Hematopoietic multipotent progenitor cell treated with erythropoietin and hydrocortisone succinate and interleukin-3 and kit ligand, for 6 days (in vitro differentiated cells): Measurements from ENCODE around the gene SKP1.

Source experiments
- DNase-seq: peaks from one replicate; pipeline ENCODE4 v3.0.0-alpha.2; 2015

SKP1 gene

DNA sequence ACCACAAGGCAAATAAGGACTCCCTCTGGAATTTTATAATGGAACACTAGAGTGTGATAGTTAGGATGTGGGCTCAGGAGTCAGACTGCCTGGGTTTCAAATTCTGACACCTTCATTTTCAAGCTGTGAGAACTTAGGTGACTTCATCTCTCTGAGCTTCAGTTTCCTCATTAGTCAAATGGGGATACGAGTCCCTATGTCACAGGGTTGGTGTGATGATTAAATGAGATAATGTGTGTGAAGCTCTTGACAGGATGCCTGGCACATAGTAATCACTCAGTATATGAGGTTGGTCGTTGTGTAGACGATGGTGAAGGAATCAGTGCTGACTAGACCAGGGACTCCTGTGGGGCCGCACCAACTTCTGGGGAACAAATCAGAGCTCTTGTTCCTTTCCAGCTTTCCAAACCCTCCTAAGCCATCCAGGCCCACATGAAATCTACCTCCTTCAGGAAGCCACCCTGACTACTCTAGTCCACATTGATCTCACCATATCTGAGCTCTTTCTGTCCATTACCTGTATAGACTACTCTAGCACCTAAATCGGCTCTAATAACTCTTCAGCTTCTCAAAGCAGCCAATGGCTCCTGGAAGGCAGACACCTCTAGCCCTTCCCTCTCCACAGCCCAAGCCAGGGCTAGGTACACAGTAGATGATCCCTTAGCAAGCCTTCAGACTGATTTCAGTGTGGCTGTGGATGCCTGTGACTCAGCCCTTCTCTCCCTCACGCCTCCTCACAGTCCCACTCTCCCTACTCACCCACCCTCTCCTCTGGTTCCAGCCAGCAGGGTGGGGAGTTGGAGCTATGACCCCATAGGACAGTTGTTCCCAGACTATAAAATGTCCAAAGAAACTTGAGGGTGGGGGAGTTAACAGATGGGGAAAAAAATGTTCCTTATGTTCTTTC is 64.8 kb downstream of the SKP1 start:
- DNase-seq, result no peak

DNA sequence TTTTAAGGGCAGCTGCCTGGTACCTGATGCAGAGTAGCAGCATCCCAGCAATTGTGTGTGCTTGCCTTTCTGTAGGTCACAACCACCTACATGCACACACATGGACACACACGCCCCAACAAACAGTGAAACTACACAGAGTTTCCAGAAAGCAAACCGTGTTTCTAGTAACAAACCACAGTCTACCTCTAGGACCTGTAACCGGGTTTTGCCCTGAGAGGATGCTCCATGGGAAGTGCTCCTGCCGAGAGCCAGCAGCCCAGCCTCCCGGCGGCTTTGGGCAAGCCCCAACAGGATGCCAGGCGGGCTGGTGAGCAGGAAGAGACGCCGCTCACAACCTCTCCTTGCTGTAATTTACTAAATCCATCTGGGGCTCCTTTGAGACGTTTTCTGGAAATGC is 66.4 kb downstream of the SKP1 start:
- no peak for DNase-seq

DNA sequence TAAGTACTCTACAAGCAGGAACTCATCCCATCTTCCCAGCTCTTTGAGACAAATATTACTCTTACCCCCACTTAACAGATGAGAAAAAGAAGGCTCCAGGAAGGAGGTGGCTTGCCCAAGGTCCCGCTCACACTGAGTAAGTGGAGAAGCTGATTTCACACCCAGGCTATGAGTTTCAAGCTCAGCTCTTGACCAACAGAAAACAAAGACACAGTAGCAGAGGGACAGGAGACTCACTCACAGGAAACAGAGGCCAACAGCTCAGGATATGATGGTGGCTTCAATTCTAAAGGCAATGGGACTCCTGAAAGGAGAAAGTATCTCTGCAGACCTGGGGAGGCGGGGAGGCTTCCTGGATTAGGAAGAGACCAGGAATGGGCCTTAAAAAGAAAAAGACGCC is 69.0 kb downstream of the SKP1 start:
- no peak for DNase-seq

GRCh38 chr5:134106991-134107701 is 69.6 kb downstream of the SKP1 start:
- DNase-seq, result no peak

DNA sequence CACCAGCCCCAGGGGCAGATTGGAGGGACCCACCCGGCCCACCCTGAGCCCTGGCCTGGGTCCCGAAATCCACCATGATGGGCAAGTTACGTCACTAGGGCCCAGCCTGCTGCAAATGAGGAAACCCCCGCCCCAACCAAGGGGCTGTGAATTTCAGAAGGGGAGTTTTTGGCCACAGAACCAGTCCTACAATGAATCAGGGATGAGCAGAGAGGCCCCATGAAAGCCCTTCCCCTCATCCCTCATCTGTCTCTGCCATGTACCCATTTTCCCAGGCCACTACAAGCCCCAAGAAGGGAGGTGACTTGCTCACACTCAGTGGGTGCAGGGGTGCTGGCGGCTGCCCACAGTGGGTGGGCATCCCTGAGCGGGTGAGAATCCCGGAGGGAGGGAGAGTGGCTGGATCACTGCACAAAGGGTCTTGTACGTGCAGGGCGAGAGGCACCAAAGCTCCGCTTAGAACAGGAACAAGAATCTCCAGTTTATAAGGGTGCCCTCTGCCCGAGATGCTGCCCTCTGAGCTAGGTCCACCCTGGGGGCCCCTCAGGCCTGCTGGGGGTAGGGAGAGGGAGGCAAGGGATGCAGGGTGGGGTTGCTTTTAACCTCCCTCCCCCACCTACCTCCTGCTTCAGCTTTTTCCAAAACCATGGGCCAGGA is 72.6 kb downstream of the SKP1 start:
- DNase-seq, result no peak

DNA sequence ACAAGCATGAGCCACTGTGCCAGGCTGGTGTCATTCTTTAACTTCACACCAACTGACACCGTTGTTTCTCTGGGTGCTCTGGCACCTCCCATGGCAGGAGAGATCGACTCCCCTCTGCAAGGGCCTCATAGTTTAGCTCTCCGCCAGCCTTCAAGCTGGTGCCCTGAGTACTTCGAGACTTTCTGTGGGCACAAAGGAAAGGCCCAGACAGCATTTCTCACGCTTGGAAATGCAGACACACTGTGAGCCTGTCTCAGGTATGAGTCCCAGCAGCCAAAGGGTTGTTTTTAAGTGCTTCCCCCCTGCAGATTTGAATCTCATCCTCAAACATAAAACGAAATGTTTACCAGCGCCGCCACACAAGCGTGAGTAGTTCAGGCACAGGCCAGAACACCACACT is 73.4 kb downstream of the SKP1 start:
- DNase-seq, result no peak

- DNase-seq, result peak; percentile 68
Measured at GRCh38 chr5:134101686-134102439, 74.9 kb downstream of the SKP1 start.

DNA sequence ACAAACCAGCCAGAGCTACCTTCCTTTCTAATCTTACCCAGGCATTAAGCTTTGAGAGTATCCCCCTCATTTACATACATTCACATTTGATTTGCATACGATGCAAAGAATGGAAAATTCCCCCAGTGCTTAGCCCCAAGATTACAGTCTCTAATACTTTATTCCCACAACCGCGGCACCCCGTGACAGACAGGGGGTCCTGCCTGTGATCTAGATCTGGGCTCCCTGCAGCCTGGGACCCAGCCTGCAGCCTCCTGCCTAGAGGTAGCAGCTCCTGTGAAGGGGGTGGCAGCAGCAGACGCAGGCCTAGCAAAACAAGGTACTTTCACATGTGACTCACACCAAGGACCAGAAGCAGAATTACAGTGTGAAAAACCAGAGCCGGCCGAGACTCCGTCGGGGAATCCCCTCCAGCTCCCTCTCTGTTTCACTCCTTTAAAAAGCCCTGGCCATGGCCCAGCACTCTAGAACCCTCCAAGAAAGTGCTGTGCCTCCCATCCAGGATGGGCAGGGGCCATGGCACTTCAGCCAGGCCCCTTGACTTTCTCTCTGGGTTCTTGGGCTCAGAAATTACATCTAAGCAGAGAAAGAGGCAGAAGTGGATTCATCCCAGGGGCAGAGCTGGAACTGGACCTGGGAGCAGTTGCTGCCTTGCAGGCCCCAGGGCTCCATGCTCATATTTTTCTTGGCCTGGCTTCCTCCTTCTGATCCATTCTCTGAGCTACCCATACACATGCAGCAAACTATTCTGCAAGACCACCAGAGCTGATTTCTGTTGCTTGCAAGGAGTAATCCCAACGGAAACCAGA is 76.3 kb downstream of the SKP1 start:
- DNase-seq, result no peak

DNA sequence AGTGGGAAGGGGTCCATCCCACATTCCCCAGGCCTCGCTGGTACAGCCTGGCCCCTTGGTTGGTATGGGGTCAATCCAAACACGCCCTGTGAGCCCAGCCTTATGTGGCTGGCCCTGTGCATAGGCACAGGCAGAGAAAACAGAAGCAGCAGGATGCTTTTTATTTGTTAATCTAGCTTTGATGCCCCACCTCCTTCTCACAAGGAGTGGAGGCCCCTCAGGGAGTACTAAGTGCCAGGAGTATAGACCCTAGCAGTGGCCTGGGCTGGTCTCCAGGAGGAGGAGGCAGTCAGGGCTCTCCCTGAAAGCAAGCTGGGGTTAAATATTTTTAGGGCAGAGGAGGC is 76.8 kb downstream of the SKP1 start:
- no peak for DNase-seq

DNA sequence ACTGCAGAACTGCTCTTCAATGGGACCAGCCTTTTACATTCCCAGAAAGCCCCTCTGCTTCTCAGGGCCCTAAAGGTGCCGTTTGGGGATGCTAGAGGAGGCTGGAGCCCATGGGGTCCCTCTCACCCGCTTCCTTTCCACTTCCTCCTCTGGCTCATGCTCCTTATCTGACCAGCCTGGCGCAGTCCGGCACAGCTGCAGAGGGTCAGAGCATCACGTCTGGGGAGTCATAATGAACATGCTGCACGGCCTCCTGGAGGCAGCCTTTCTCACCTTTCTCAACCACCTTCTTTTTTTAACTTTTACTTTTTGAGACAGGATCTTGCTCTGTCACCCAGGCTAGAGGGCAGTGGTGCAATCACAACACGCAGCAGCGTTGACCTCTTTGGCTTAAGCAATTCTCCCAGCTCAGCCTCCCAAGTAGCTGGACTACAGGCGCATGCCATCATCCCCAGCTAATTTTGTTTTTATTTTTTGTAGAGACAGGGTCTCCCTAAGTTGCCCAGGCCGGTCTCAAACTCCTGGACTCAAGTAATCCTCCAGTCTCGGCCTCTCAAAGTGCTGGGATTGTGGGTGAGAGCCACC is 77.4 kb downstream of the SKP1 start:
- DNase-seq, result no peak
